ENCODE data around the gene UPK3A. TPM values are rescaled to one million over a fixed set of nuclear protein-coding genes. Genes with fewer than 3 reads are reported as not detected.

UPK3A gene
- total RNA-seq, 1 donor from 2014 or later: not detected

DNA sequence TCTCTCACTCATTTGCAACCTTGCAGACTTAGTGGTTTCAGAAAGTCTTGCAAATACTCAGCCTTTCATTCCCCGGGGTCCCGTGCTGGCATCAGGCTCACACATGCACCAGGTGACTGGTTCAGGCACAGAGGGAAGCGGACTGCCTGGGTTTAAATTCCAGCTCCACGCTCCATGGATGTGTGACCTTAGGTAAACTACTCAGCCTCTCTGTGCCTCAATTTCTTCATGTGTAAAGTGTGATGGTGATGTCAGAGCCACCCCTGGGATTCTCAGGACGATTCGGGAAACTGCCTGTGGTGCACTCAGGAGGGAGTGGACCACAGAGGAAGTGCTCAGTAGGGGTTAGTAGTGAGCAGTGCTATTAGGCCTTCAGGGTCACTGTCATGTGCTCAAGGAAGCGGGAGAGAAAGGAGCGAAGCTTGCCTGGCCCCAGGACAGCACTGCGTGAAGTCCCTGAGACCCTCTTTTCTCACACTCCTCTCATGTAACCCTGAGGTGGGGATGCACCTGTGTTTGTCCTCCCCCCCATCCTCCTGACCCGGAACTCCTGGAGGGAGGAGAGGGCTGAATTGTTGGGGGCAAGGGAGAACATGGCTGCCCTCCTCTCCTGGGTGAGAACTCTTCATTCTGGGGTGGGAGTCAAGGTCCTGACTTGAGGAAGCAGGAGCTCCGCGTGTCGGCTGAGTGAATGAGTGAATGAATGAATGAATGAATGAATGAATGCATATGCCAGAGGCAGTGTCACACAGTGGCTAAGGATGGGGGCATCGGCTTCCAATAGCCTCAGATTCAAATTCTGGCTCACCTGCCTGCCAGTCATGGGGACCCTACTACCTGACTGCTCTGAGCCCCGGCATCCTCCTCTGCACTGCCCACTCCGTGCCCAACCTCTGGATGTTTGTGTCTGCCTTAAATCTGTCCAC lies 14.4 kb upstream of the UPK3A start:
- no peaks in the 10 kb centered on the region for H3K4me1 Mint-ChIP-seq (ENCODE audit: unreplicated experiment)
- H3K9me3 Mint-ChIP-seq (ENCODE audit: unreplicated experiment): no peaks in the 10 kb centered on the region
- TF ChIP-seq, protein P1, sequence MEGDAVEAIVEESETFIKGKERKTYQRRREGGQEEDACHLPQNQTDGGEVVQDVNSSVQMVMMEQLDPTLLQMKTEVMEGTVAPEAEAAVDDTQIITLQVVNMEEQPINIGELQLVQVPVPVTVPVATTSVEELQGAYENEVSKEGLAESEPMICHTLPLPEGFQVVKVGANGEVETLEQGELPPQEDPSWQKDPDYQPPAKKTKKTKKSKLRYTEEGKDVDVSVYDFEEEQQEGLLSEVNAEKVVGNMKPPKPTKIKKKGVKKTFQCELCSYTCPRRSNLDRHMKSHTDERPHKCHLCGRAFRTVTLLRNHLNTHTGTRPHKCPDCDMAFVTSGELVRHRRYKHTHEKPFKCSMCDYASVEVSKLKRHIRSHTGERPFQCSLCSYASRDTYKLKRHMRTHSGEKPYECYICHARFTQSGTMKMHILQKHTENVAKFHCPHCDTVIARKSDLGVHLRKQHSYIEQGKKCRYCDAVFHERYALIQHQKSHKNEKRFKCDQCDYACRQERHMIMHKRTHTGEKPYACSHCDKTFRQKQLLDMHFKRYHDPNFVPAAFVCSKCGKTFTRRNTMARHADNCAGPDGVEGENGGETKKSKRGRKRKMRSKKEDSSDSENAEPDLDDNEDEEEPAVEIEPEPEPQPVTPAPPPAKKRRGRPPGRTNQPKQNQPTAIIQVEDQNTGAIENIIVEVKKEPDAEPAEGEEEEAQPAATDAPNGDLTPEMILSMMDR (IDR thresholded peaks at IDR 0.05; ENCODE audit: unreplicated experiment): no peak
- peaks cover 6% of the 10 kb centered on the region for H3K27me3 Mint-ChIP-seq (ENCODE audit: unreplicated experiment)
- no peak overlapping the region for H3K27ac Mint-ChIP-seq (ENCODE audit: unreplicated experiment)
- no peak for DNase-seq (ENCODE audit: low spot score)
- no peak overlapping the region for H3K4me3 Mint-ChIP-seq (ENCODE audit: unreplicated experiment)
- peaks cover 4% of the 10 kb centered on the region for H3K36me3 Mint-ChIP-seq (ENCODE audit: low read depth, unreplicated experiment)

DNA sequence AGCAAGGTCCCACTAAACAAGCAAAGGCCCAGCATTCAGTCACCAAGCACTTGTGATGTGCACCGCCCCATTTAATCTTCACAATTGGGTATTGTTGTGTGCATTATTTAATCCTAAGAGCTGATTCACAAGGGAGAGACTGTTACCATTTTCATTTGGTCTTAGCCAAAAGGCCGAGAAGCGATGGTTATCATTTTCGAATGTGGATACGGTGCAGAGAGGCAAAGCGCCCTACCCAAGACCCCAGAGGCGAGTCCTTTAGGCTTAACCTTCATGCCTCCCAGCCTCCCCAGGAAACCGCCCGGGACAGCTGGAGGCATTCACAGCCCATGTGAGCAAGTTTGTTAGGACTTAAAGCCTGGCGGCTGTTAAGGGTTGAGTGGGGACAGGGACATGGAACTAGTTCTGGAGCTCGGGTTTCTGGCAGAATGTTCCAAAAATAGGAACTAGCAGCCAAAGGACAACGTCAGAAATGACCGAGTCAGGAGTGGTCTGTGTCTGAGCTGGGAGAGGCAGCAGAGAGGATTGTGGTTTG lies 13.0 kb upstream of the UPK3A start:
- Mint-ChIP-seq H3K9me3 (ENCODE audit: unreplicated experiment) (no peaks in the 10 kb centered on the region), H3K36me3 (ENCODE audit: low read depth, unreplicated experiment) (peaks cover 4% of the 10 kb centered on the region), H3K4me1 (ENCODE audit: unreplicated experiment) (no peaks in the 10 kb centered on the region), H3K27ac (ENCODE audit: unreplicated experiment) (no peak overlapping the region), H3K4me3 (ENCODE audit: unreplicated experiment) (no peak overlapping the region), H3K27me3 (ENCODE audit: unreplicated experiment) (peaks cover 6% of the 10 kb centered on the region)
- TF ChIP-seq, protein P1 (IDR thresholded peaks at IDR 0.05; ENCODE audit: unreplicated experiment): no peak
- no peak for DNase-seq (ENCODE audit: low spot score)

DNA sequence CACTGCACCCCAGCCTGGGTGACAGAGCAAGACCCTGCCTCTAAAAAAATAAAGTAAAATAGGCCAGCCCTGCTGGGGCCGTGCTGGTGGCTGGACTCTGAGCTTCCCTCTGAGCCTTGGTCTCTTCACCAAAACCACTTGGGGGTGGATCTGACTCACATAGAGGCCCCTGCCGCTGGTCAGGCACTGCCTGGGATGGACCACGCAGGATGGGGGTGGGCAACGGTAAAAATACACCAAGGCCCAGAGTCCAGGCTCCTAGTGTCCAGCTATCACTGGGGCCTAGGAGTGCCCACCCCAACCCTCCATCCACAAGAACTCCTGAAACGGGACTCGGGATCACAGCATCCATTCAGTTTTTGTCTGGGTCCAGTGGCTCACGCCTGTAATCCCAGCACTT lies 12.3 kb upstream of the UPK3A start:
- H3K27ac Mint-ChIP-seq (ENCODE audit: unreplicated experiment): no peak overlapping the region
- H3K4me1 Mint-ChIP-seq (ENCODE audit: unreplicated experiment): no peaks in the 10 kb centered on the region
- no peak overlapping the region for H3K4me3 Mint-ChIP-seq (ENCODE audit: unreplicated experiment)
- H3K27me3 Mint-ChIP-seq (ENCODE audit: unreplicated experiment): peaks cover 6% of the 10 kb centered on the region
- TF ChIP-seq, protein P1 (IDR thresholded peaks at IDR 0.05; ENCODE audit: unreplicated experiment): no peak
- DNase-seq (ENCODE audit: low spot score): no peak
- peaks cover 4% of the 10 kb centered on the region for H3K36me3 Mint-ChIP-seq (ENCODE audit: low read depth, unreplicated experiment)
- H3K9me3 Mint-ChIP-seq (ENCODE audit: unreplicated experiment): no peaks in the 10 kb centered on the region

DNA sequence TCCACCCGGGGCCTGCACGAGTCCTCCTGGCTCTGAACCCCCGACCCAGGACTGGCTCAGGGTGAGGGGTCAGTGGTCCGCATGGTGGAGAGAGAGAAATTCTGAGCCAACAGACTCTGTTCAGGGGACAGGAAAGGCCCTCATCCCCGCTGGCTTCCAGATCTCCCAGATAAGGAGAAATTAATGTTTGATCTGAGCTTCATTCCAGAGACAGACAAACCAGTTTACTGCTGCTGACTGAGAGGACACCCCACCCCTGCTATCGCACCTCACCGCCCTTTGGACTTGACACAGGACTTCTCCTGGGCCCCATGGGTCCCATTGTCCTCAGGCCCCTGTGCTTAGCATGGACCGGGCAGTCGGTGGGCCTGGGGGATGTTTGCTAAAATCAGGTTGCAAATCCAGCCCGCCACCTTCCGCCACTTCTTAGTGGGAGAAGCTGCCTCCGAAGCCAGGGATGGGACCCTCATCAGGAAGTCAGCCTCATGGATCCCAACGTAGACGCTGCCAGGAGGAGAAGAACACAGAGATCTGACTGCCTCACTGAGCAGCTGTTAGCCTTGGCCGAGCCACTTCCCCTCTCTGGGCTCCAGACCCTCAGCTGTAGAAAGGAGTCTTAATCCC lies 11.2 kb upstream of the UPK3A start:
- H3K9me3 Mint-ChIP-seq (ENCODE audit: unreplicated experiment): no peaks in the 10 kb centered on the region
- peaks cover 3% of the 10 kb centered on the region for H3K4me1 Mint-ChIP-seq (ENCODE audit: unreplicated experiment)
- H3K4me3 Mint-ChIP-seq (ENCODE audit: unreplicated experiment): no peak overlapping the region
- H3K27ac Mint-ChIP-seq (ENCODE audit: unreplicated experiment): no peak overlapping the region
- H3K36me3 Mint-ChIP-seq (ENCODE audit: low read depth, unreplicated experiment): peaks cover 4% of the 10 kb centered on the region
- peaks cover 9% of the 10 kb centered on the region for H3K27me3 Mint-ChIP-seq (ENCODE audit: unreplicated experiment)
- no peak for DNase-seq (ENCODE audit: low spot score)
- TF ChIP-seq, protein P1 (IDR thresholded peaks at IDR 0.05; ENCODE audit: unreplicated experiment): no peak
